Stimulated activated CD4-positive, alpha-beta T cell treated with anti-CD3 and anti-CD28 coated beads, Interleukin-1b, Interleukin-23, amount 100 ng/mL, for 1 hour (primary cell): ENCODE measurements around the gene ACTR6.
A peak's percentile ranks its signal among the peaks of the same experiment; 100 is the strongest.

Experiments
- DNase-seq, 2 donors: peaks; one replicate each; pipeline ENCODE4 v3.0.0-alpha.2; 2020; ENCODE audit warnings: low read depth in 2 of 2

Gene ACTR6

DNA sequence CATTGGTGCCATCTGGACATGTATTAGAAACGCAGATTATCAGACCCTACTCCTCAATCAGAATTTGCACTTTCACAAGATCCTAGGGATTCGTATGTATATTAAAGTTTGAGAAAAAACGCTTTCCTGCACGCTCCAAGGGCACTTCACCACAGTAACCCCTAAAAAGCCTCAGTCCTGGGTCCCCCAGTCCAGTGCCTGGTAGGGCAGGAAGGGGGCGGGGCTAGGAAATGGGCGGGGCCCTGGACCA is 65.9 kb downstream of the ACTR6 start:
- DNase-seq = peak; percentile 77 to 96

DNA sequence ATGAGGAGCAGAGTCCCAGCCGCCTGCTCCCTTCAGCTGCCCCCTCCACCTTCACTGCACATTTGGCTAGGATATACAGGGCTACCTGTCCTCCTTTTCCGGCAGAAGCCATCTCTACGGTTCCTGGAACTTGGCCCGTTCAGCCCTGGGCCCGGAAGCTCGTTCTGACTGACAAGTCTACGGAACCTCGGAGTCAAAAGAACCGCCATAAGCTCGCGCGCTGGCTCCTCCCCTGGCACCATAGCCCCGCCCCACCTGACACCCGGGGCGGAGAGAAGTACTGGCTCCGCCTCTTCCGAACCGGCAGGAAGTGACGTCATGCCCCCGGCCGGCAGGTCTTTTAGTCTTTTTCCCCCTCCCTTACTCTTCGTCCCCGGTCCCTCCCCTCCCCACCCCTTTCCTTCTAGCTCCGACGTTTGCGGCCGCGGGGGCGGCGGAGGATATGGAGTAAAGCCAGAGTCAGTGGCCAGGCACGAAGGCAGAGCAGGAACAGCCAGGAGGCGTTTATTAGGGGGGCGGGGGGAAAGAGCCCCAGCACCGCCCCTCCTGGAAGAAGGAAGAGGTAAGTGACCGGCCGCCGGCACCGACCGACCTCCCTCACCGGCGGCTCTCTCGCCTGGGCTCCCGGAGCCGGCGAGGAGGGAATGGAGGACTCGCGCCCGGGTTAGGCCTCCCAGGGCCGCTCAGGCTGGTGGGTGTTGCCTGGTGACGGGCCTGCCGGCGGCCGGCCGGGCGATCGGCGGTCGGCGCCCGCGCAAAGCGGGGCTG is 66.4 kb downstream of the ACTR6 start, which contains the start of the genes DEPDC4 and SCYL2:
Gene DEPDC4 (minus strand): TSS at position 245 of the 768 bp plus-strand sequence. CDS start 3 bp downstream, at position 242.
Gene SCYL2 (plus strand): TSS at position 343 of the 768 bp plus-strand sequence. CDS start 15,794 bp downstream, outside the sequence.
- DNase-seq = peak; percentile 81 to 85

DNA sequence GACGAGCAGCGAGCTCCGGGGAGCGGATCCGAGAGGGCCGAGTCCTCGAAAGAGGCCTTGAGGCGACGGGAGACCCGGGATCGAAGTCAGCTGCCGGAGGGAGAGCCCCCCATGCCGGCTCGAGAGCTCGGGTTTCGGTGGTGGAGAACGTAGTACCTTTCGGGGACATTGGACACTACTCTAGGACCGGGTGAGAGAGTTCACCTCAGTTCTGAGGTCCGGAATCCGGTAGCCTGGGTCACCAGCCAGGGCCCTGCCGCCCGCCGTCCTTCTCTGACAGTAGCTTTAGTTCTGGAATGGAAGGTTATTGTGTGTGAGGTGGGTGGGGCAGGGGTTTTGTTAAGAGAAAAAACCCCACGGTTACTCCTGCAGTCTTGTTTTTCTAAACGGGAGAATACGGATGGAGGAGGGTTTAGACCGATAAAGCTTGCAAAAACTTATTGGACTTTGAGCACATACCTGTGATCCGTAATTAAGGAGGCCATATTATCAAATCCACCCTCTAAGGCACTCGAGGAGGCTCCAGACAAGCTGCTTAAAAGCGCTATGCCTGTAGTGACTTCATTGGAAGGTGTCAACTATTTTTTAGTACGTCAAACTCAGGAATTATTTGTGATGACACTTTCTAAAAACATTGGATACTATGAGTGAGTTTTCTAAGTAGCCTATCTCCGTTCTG is 67.1 kb downstream of the ACTR6 start:
- peak in 1 of 2 donors; percentile 5 for DNase-seq

DNA sequence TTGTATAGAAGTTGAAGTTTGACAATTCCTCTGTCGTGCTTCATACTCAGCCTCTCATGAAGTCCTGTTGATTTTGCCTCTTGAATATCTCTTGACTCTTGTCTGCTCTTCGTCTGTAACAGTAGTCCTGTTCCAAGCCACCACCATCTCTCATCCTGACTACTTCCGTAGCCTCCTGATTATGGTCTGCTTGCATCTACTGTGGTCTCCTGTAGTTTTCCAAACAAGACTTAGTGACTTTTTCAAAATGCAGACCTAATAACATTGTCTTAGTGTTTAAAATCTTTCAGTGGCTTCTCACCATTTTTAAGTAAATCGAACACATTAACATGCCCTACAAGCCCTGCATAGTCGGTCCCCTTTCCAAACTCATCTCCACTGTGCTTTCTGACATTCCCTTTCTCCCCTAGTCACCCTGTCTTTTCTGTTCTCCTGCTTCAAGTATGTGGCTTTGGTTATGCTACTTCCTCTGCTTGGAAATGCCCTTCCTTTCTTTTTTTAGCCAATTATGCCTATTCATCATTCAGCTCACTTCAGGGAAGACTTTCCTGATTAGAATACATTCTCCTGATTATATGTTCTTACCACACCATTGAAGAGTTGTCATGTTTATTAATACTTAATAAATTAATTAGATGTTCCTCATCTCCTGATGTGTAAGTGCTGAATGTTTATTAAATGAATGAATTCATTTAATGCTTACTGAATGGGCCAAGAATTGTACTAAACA is 68.4 kb downstream of the ACTR6 start:
- DNase-seq = no peak

DNA sequence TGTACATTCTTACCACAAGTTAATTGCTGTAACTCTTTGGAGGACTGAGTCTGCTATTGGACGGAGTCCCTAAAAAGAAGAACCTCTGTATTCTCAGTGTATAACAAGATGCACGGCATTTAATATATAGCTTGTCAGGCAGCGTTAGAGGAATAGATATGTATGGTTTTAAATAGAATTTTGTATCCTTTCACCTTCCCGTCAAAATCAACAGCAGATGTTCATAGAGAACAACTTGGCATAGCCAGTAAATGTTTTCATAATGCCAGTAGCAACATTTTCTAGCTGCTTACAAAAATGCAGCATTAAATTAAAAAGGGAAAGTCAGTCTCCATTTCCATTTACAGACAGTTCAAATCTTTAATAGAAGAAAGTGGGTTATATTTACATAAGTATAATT is 73.2 kb downstream of the ACTR6 start:
- no peak for DNase-seq
